Keratinocyte (primary cell): Measurements from ENCODE around the gene CTNNA3.

Source experiments
- EZH2 ChIP-seq: IDR thresholded peaks from one replicate; pipeline ENCODE4 v1.6.1; 2012; ENCODE audit warnings: inconsistent platforms, mild to moderate bottlenecking, low read length, moderate library complexity
- TF ChIP-seq, protein P1 (sequence below), 3 experiments: IDR thresholded peaks in 1 of 3; conservative IDR thresholded peaks in 1 of 3; optimal IDR thresholded peaks in 1 of 3; 2 replicates in 2 of 3; 3 replicates in 1 of 3; pipeline versions ENCODE3 to v1.5.1; 2011; ENCODE audit warnings: low read length in 3 of 3, mild to moderate bottlenecking in 3 of 3, moderate library complexity in 2 of 3, control low read depth in 1 of 3, inconsistent platforms in 1 of 3; ENCODE audit not compliant: insufficient read depth in 2 of 3; ENCODE audit errors: extremely low read depth in 1 of 3

GRCh38 chr10:67670401-67670800 is 25.6 kb downstream of the CTNNA3 start:
- TF ChIP-seq, protein P1, sequence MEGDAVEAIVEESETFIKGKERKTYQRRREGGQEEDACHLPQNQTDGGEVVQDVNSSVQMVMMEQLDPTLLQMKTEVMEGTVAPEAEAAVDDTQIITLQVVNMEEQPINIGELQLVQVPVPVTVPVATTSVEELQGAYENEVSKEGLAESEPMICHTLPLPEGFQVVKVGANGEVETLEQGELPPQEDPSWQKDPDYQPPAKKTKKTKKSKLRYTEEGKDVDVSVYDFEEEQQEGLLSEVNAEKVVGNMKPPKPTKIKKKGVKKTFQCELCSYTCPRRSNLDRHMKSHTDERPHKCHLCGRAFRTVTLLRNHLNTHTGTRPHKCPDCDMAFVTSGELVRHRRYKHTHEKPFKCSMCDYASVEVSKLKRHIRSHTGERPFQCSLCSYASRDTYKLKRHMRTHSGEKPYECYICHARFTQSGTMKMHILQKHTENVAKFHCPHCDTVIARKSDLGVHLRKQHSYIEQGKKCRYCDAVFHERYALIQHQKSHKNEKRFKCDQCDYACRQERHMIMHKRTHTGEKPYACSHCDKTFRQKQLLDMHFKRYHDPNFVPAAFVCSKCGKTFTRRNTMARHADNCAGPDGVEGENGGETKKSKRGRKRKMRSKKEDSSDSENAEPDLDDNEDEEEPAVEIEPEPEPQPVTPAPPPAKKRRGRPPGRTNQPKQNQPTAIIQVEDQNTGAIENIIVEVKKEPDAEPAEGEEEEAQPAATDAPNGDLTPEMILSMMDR (optimal IDR thresholded peaks at IDR 0.05 in 1 of 3, IDR thresholded peaks at IDR 0.05 in 1 of 3, conservative IDR thresholded peaks at IDR 0.05 in 1 of 3; ENCODE audit: extremely low read depth in 1 of 3, insufficient read depth in 2 of 3, low read length in 3 of 3) = no peak
- no peak for TF ChIP-seq EZH2
